Gastrocnemius medialis (tissue), 4 donors: ENCODE measurements around the gene DCAF10. TPM values are rescaled to one million over a fixed set of nuclear protein-coding genes. Genes with fewer than 3 reads are reported as not detected.
"Not testable (repeated sequence)": the region's sequence is repeated elsewhere in the genome, so short reads cannot be mapped to it uniquely, and the experiment has no call there.

ENCODE experiments used
- ATAC-seq, 2 donors: fragments of 150-250 bp; one replicate each; pipeline ENCODE4 v1.9.1; 2016
- DNase-seq, 2 donors: peaks; one replicate each; pipeline ENCODE4 v3.0.0-alpha.2; 2019
- H3K27ac ChIP-seq, 4 donors: fragments of 200-600 bp; sonication (generic); 1 replicate in 1 of 4; 2 replicates in 3 of 4; pipeline ENCODE4 v1.5.1; 2016 to 2018; ENCODE audit warnings: mild to moderate bottlenecking in 2 of 4, moderate library complexity in 1 of 4
- H3K27me3 ChIP-seq, 3 donors: fragments of 200-600 bp; sonication (generic) in 2 of 3; 1 replicate in 1 of 3; 2 replicates in 2 of 3; pipeline versions ENCODE4 v1.5.1 to v1.6.0; 2016 to 2019; ENCODE audit warnings: mild to moderate bottlenecking in 1 of 3, moderate library complexity in 1 of 3
- H3K36me3 ChIP-seq, 2 donors: fragments of 200-600 bp; sonication (generic) in 1 of 2; one replicate each; pipeline ENCODE4 v1.5.1; 2017 to 2018
- H3K4me1 ChIP-seq, 2 donors: fragments of 200-600 bp; sonication (generic) in 1 of 2; one replicate each; pipeline ENCODE4 v1.5.1; 2016 to 2017; ENCODE audit warnings: mild to moderate bottlenecking in 2 of 2
- H3K4me3 ChIP-seq, 4 donors: fragments of 200-600 bp; sonication (generic) in 3 of 4; 1 replicate in 1 of 4; 2 replicates in 3 of 4; pipeline ENCODE4 v1.5.1; 2016 to 2019; ENCODE audit warnings: mild to moderate bottlenecking in 2 of 4
- H3K9me3 ChIP-seq, 3 donors: fragments of 200-600 bp; sonication (generic) in 2 of 3; 1 replicate in 1 of 3; 2 replicates in 2 of 3; pipeline ENCODE4 v1.5.1; 2016 to 2019
- CTCF ChIP-seq, 5 experiments: fragments of 450-650 bp in 3 of 5; fragments of 200-600 bp in 2 of 5; sonication (generic) in 2 of 5; IDR thresholded peaks in 4 of 5; conservative IDR thresholded peaks in 1 of 5; 1 replicate in 4 of 5; 2 replicates in 1 of 5; pipeline ENCODE4 v1.5.1; 2016 to 2019; ENCODE audit warnings: antibody characterized with exemption in 5 of 5, mild to moderate bottlenecking in 3 of 5, moderate library complexity in 3 of 5
- POLR2A ChIP-seq, 2 donors: fragments of 450-650 bp; IDR thresholded peaks; one replicate each; pipeline ENCODE4 v1.6.1; 2017; ENCODE audit warnings: antibody characterized with exemption in 2 of 2, mild to moderate bottlenecking in 2 of 2, moderate library complexity in 2 of 2
- in situ Hi-C, 4 donors: fragments of 200-750 bp; cut with MboI; loops; one replicate each; pipeline versions ENCODE4 v1.15.0 to v1.8.0; 2017; ENCODE audit warnings: low sequenced_read_pairs in 4 of 4
- intact Hi-C: fragments of 100-400 bp; cut with DNase I; formaldehyde crosslinking; loops from one replicate; pipeline ENCODE4 v1.15.1; 2023; ENCODE audit warnings: low total_unique reads
- total RNA-seq, 4 donors: library from RNA; depleted of rRNA; stranded (reverse); fragments of >200 nt; gene quantifications; one replicate each; pipeline versions ENCODE4 v1.1.0 to v1.2.3, GENCODE V29; 2016

DCAF10 gene
- total RNA-seq, result 10 to 100 TPM; 11.0 to 24.5 (median 17.0) TPM

DNA sequence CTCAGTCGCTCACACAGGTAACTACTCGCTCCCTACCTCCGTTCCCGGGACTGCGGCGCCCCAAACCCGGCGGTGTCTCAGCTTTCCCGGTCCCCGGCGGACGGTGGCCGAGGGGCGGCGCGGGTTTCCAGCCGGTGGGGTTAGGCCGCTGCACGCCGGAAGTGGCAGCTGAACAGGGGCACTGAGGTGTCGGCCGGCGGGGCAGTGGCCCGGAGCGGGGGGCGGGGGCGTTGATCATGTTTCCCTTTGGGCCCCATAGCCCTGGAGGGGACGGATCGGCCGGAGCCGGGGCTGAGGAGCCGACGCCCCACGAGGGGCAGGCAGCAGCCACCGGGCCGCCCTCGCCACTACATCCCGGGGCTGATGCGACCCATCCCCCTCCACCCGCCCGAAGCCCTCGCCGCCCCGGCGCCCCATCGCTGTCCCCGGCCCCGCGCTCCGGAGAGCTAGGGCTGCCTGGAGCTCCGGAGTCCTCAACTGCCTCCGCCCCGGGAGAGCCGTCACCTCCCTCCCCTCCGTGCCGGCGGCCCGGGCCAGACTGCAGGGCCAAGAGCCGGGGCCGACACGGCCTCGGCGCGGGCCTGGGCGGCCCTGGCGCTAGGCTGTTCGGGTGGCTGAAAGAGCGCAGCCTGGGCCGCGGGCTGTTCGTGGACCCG is at the start of gene DCAF10:
Gene DCAF10, plus strand, starts transcription at position 167 of the 656 bp plus-strand sequence. Its CDS starts 70 bp downstream, at position 237.
- Histone ChIP-seq H3K36me3 (no peaks in the 10 kb centered on the region), H3K9me3 (no peaks in the 10 kb centered on the region), H3K27ac (peak within 1 kb of the TSS; percentile 74 to 91 (median 86)), H3K4me1 (peaks cover 28 to 33% of the 10 kb centered on the region in 2 donors), H3K27me3 (no peaks in the 10 kb centered on the region), H3K4me3 (peak within 1 kb of the TSS; percentile 55 to 98 (median 80))
- peak in 1 of 5 experiments; percentile 38 for TF ChIP-seq CTCF (IDR thresholded peaks at IDR 0.05 in 4 of 5, conservative IDR thresholded peaks at IDR 0.05 in 1 of 5)
- peak; percentile 59 to 77 for TF ChIP-seq POLR2A (IDR thresholded peaks at IDR 0.05)
- peak; percentile 73 to 80 for DNase-seq
- peak; percentile 92 to 93 for ATAC-seq
- in situ Hi-C loops (no loop called here), intact Hi-C loops (loop anchor here (1.0 to 10.0 kb wide), 2 partner anchors 15 to 104 kb away; partner anchors contain the start of genes EXOSC3 and SLC25A51)

DNA sequence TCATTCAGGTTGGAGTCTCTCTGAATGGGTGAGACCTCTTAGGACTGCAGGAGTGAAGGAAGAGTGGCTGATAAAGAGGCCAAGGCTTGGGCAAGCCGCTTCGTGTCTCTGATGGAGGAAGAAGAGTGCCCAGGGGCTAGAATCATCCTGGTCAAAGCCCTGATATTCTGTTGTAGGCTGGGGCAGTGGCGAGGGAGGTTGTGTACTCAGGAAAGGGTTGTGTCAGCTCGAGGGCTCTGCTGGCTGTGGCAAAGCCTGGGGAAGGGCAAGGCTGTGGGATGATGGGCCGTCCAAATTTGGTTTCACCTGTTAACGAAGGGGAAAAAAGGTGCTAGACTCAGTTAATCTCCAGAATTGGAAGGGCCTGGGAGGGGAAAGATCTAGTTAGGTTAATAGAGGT is 49.4 kb upstream of the DCAF10 start:
- DNase-seq (no peak), ATAC-seq (no peak)
- intact Hi-C loops (loop anchor here (5.0 kb wide), 1 partner anchor 169 kb away; no protein-coding TSS in a partner anchor), in situ Hi-C loops (loop anchor here in 1 of 4 donors (25.0 kb wide), 1 partner anchor 661 kb away; the partner anchor contains the start of gene IGFBPL1)
- H3K27me3 ChIP-seq, result no peaks in the 10 kb centered on the region
- H3K4me3 ChIP-seq, result no peak overlapping the region
- no peaks in the 10 kb centered on the region for H3K9me3 ChIP-seq
- no peak overlapping the region for H3K27ac ChIP-seq
- no peaks in the 10 kb centered on the region for H3K36me3 ChIP-seq
- TF ChIP-seq CTCF (IDR thresholded peaks at IDR 0.05 in 4 of 5, conservative IDR thresholded peaks at IDR 0.05 in 1 of 5), result no peak
- no peak for TF ChIP-seq POLR2A (IDR thresholded peaks at IDR 0.05)
- H3K4me1 ChIP-seq, result peaks cover 3 to 14% of the 10 kb centered on the region in 2 donors

DNA sequence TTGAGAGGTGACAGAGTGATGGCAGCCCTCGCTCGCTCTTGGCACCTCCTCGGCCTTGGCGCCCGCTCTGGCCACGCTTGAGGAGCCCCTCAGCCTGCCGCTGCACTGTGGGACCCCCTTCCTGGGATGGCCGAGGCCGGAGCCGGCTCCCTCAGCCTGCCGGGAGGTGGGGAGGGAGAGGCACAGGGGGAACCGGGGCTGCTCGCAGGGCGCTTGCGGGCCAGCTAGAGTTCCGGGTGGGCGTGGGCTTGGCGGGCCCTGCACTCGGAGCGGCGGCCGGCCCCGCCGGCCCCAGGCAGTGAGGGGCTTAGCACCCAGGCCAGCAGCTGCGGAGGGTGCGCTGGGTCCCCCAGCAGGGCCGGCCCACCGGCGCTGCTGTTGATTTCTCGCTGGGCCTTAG is 48.9 kb upstream of the DCAF10 start:
- H3K4me1 ChIP-seq, result peaks cover 3 to 14% of the 10 kb centered on the region in 2 donors
- not testable (repeated sequence) for DNase-seq, ATAC-seq, H3K4me3 ChIP-seq, H3K27me3 ChIP-seq, H3K27ac ChIP-seq, H3K9me3 ChIP-seq, H3K36me3 ChIP-seq
- in situ Hi-C loops, result loop anchor here in 1 of 4 donors (25.0 kb wide), 1 partner anchor 661 kb away; the partner anchor contains the start of gene IGFBPL1
- intact Hi-C loops, result loop anchor here (2.0 to 5.0 kb wide), 2 partner anchors 33 to 169 kb away; partner anchors contain the start of gene EXOSC3

- not testable (repeated sequence) for DNase-seq, H3K36me3 ChIP-seq, H3K27me3 ChIP-seq, H3K4me3 ChIP-seq, ATAC-seq, H3K27ac ChIP-seq, H3K9me3 ChIP-seq
- intact Hi-C loops, result loop anchor here (2.0 to 5.0 kb wide), 2 partner anchors 33 to 170 kb away; partner anchors contain the start of gene EXOSC3
- H3K4me1 ChIP-seq, result peaks cover 3 to 14% of the 10 kb centered on the region in 2 donors
- in situ Hi-C loops, result loop anchor here in 1 of 4 donors (25.0 kb wide), 1 partner anchor 660 kb away; the partner anchor contains the start of gene IGFBPL1
Observed at GRCh38 chr9:37752112-37752511, 48.5 kb upstream of the DCAF10 start.

DNA sequence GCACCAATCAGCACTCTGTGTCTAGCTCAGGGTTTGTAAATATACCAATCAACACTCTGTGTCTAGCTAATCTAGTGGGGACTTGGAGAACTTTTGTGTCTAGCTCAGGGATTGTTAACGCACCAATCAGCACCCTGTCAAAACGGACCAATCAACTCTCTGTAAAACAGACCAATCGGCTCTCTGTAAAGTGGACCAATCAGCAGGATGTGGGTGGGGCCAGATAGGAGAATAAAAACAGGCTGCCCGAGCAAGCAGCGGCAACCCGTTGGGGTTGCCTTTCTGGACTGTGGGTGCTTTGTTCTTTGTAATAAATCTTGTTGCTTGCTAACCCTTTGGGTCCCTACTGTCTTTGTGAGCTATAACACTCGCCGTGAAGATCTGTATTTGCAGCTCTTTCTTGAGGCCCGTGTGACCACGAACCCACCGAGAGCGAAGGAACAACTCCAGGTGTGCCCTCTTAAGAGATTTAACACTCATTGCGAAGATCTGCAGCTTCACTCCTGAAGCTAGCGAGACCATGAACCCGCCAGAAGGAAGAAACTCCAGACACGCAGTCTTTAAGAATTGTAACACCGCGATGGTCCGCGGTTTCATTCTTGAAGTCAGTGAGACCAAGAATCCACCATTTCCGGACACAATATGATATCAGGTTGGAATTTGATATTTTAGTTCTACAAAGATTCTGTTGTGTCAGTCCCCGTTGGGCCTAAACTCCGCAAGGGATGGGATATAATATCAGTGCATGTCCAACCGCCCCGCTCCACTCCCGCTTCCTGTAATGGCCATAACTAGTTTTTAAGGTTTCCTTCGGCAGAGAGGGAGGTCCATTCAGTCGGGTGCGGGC is 47.7 kb upstream of the DCAF10 start:
- H3K27ac ChIP-seq, result peak overlapping the region; percentile 79 to 88 (median 84)
- intact Hi-C loops, result loop anchor here (2.0 to 5.0 kb wide), 2 partner anchors 32 to 171 kb away; partner anchors contain the start of gene EXOSC3

More for the DNA sequence above, 47.7 kb upstream of the DCAF10 start:
- Histone ChIP-seq H3K36me3 (no peaks in the 10 kb centered on the region), H3K27me3 (no peaks in the 10 kb centered on the region), H3K4me1 (peaks cover 3 to 14% of the 10 kb centered on the region in 2 donors), H3K9me3 (no peaks in the 10 kb centered on the region), H3K4me3 (peak overlapping the region; percentile 75 to 98 (median 88))
- no peak for DNase-seq
- TF ChIP-seq POLR2A (IDR thresholded peaks at IDR 0.05) (no peak), CTCF (IDR thresholded peaks at IDR 0.05 in 4 of 5, conservative IDR thresholded peaks at IDR 0.05 in 1 of 5) (no peak)
- ATAC-seq, result no peak
- in situ Hi-C loops, result loop anchor here in 1 of 4 donors (25.0 kb wide), 1 partner anchor 659 kb away; the partner anchor contains the start of gene IGFBPL1
